ENCODE data around the gene ST6GAL1. TPM values are rescaled to one million over a fixed set of nuclear protein-coding genes. Genes with fewer than 3 reads are reported as not detected.

Gene ST6GAL1
- total RNA-seq, 1 experiment from 2014 or later, result 74.2 TPM

GRCh38 chr3:187026317-187026670 lies 96.0 kb downstream of the ST6GAL1 start:
- H3K4me3 ChIP-seq (ENCODE audit: low read depth, low read length, poor library complexity, severe bottlenecking), result no peak overlapping the region
- H3K27ac ChIP-seq (ENCODE audit: low read depth, low read length, poor library complexity, severe bottlenecking), result no peak overlapping the region
- H3K36me3 ChIP-seq (ENCODE audit: insufficient read depth, low read length, poor library complexity, severe bottlenecking), result no peaks in the 10 kb centered on the region
- peaks cover 5% of the 10 kb centered on the region for H3K4me1 ChIP-seq (ENCODE audit: insufficient read depth, low read length, poor library complexity, severe bottlenecking)
- POLR2A ChIA-PET (ENCODE audit: low non-redundant PET), result no interaction called here
- CTCF ChIA-PET, result no interaction called here
- no peaks in the 10 kb centered on the region for H3K9me3 ChIP-seq (ENCODE audit: low read depth, low read length, poor library complexity, severe bottlenecking)
- TF ChIP-seq EZH2 (IDR thresholded peaks at IDR 0.05; ENCODE audit: borderline replicate concordance, low read depth, low read length, poor library complexity, severe bottlenecking), result no peak
- TF ChIP-seq, protein P1, sequence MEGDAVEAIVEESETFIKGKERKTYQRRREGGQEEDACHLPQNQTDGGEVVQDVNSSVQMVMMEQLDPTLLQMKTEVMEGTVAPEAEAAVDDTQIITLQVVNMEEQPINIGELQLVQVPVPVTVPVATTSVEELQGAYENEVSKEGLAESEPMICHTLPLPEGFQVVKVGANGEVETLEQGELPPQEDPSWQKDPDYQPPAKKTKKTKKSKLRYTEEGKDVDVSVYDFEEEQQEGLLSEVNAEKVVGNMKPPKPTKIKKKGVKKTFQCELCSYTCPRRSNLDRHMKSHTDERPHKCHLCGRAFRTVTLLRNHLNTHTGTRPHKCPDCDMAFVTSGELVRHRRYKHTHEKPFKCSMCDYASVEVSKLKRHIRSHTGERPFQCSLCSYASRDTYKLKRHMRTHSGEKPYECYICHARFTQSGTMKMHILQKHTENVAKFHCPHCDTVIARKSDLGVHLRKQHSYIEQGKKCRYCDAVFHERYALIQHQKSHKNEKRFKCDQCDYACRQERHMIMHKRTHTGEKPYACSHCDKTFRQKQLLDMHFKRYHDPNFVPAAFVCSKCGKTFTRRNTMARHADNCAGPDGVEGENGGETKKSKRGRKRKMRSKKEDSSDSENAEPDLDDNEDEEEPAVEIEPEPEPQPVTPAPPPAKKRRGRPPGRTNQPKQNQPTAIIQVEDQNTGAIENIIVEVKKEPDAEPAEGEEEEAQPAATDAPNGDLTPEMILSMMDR (conservative IDR thresholded peaks at IDR 0.05; ENCODE audit: low read depth, low read length), result no peak
- no peak for DNase-seq (ENCODE audit: low spot score)
- intact Hi-C loops (cut with micrococcal nuclease; ENCODE audit: unreplicated experiment), result no loop called here
- no TSS peak for BruUV-seq (replicated peaks)
- no peaks in the 10 kb centered on the region for H3K27me3 ChIP-seq (replicated peaks; ENCODE audit: insufficient read depth, low read depth, low read length, poor library complexity)

DNA sequence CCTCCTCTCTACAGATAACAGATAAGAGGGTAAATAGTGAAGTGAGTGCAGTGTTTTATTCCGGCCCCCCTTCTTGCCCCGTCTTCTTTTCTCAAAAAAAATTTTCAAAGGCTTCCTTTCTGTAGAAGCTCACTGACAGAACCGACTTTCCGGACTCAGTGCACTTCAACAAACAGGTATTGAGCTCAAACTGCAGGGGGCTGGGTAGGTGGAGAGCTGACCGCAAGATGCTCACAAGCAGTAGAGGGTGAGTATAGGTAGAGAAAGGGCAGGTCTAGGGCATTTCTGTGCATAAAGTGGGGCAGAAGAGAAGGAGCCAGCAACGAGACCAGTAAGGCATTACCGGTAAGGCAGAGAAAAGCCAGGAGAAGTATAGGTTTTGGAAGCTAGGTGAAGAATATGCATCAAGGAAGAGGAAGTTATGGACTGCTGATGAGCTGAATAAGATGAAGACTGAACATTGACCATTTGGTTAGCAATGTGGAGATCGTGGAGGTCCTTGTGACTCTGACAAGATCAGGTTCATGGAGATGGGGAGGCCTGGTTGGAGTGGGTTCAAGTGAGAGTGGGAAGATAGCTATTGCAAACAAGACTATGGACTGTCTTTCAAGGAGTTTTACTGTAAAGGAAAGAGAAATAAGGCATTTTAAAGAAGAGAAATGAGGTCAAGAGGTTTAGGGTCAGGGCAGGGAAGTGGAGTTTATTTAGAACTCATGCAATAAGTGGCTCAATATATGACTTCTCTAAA lies 97.4 kb downstream of the ST6GAL1 start:
- no peak for DNase-seq (ENCODE audit: low spot score)
- Histone ChIP-seq H3K9me3 (ENCODE audit: low read depth, low read length, poor library complexity, severe bottlenecking) (no peaks in the 10 kb centered on the region), H3K4me1 (ENCODE audit: insufficient read depth, low read length, poor library complexity, severe bottlenecking) (peaks cover 16% of the 10 kb centered on the region), H3K36me3 (ENCODE audit: insufficient read depth, low read length, poor library complexity, severe bottlenecking) (no peaks in the 10 kb centered on the region), H3K4me3 (ENCODE audit: low read depth, low read length, poor library complexity, severe bottlenecking) (no peak overlapping the region), H3K27me3 (replicated peaks; ENCODE audit: insufficient read depth, low read depth, low read length, poor library complexity) (no peaks in the 10 kb centered on the region), H3K27ac (ENCODE audit: low read depth, low read length, poor library complexity, severe bottlenecking) (no peak overlapping the region)
- TF ChIP-seq, protein P1 (conservative IDR thresholded peaks at IDR 0.05; ENCODE audit: low read depth, low read length), result no peak
- no peak for TF ChIP-seq EZH2 (IDR thresholded peaks at IDR 0.05; ENCODE audit: borderline replicate concordance, low read depth, low read length, poor library complexity, severe bottlenecking)
- BruUV-seq (replicated peaks), result no TSS peak
- POLR2A ChIA-PET (ENCODE audit: low non-redundant PET), result interaction anchor here (0.5 kb wide), 1 partner anchor 38 kb away, joined by 3 read pairs; no protein-coding TSS in a partner anchor
- CTCF ChIA-PET, result no interaction called here
- intact Hi-C loops (cut with micrococcal nuclease; ENCODE audit: unreplicated experiment), result no loop called here

- no peak for DNase-seq (ENCODE audit: low spot score)
- intact Hi-C loops (cut with micrococcal nuclease; ENCODE audit: unreplicated experiment), result no loop called here
- no peak overlapping the region for H3K4me3 ChIP-seq (ENCODE audit: low read depth, low read length, poor library complexity, severe bottlenecking)
- no peaks in the 10 kb centered on the region for H3K36me3 ChIP-seq (ENCODE audit: insufficient read depth, low read length, poor library complexity, severe bottlenecking)
- no peaks in the 10 kb centered on the region for H3K27me3 ChIP-seq (replicated peaks; ENCODE audit: insufficient read depth, low read depth, low read length, poor library complexity)
- ChIA-PET CTCF (no interaction called here), POLR2A (ENCODE audit: low non-redundant PET) (interaction anchor here (0.6 to 1.0 kb wide), 3 partner anchors 34 to 178 kb away, joined by 3 to 4 read pairs (median 4); no protein-coding TSS in a partner anchor)
- BruUV-seq (replicated peaks), result no TSS peak
- TF ChIP-seq, protein P1 (conservative IDR thresholded peaks at IDR 0.05; ENCODE audit: low read depth, low read length), result no peak
- H3K9me3 ChIP-seq (ENCODE audit: low read depth, low read length, poor library complexity, severe bottlenecking), result peaks cover 14% of the 10 kb centered on the region
- no peak overlapping the region for H3K27ac ChIP-seq (ENCODE audit: low read depth, low read length, poor library complexity, severe bottlenecking)
- H3K4me1 ChIP-seq (ENCODE audit: insufficient read depth, low read length, poor library complexity, severe bottlenecking), result peaks cover 16% of the 10 kb centered on the region
These were observed 101.6 kb downstream of the ST6GAL1 start for GRCh38 chr3:187031934-187032333.

Measured in A673 (cell line).